Activated CD8-positive, alpha-beta memory T cell treated with anti-CD3 and anti-CD28 coated beads, Interleukin-2, amount 50 U/mL, for 48 hours (primary cell): ENCODE data around the gene OR5I1.
"Not testable (repeated sequence)": the region's sequence is repeated elsewhere in the genome, so short reads cannot be mapped to it uniquely, and the experiment has no call there.

Experiments used
- DNase-seq: peaks from one replicate; pipeline ENCODE4 v3.0.0-alpha.2; 2020

OR5I1 gene

GRCh38 chr11:55936300-55936699, at the start of gene OR5I1:
OR5I1 (minus strand) TSS chr11:55936400; CDS start chr11:55936400, 0 bp downstream.
- DNase-seq = no peak

GRCh38 chr11:55970935-55971334, 34.7 kb upstream of the OR5I1 start:
- no peak for DNase-seq

GRCh38 chr11:55969845-55970244, 33.6 kb upstream of the OR5I1 start, which contains the start of gene OR10AG1:
OR10AG1 (minus strand) TSS chr11:55969945; CDS start chr11:55969907, 38 bp downstream.
- no peak for DNase-seq

- no peak for DNase-seq
Measured at GRCh38 chr11:55967914-55968313, 31.7 kb upstream of the OR5I1 start.

GRCh38 chr11:55966391-55966790, 30.2 kb upstream of the OR5I1 start:
- DNase-seq = no peak

GRCh38 chr11:55956521-55956920, 20.3 kb upstream of the OR5I1 start:
- DNase-seq = no peak

- no peak for DNase-seq
Measured at GRCh38 chr11:55949330-55949729, 13.1 kb upstream of the OR5I1 start.

- no peak for DNase-seq
Measured at GRCh38 chr11:55942785-55943392, 6.7 kb upstream of the OR5I1 start.

- DNase-seq = no peak
Measured at GRCh38 chr11:55920537-55920936, 15.7 kb downstream of the OR5I1 start.

- DNase-seq = no peak
Measured at GRCh38 chr11:55914482-55914881, 21.7 kb downstream of the OR5I1 start, which contains the start of gene OR5W2. OR5W2 (minus strand) TSS chr11:55914582; CDS start chr11:55914582, 0 bp downstream.

- no peak for DNase-seq
Measured at GRCh38 chr11:55902308-55902707, 33.9 kb downstream of the OR5I1 start.

GRCh38 chr11:55895216-55895615, 41.0 kb downstream of the OR5I1 start:
- DNase-seq = no peak

- DNase-seq = not testable (repeated sequence)
Measured at GRCh38 chr11:55885481-55885880, 50.7 kb downstream of the OR5I1 start.
